ENCODE measurements around the gene ZDHHC19. TPM values are rescaled to one million over a fixed set of nuclear protein-coding genes. Genes with fewer than 3 reads are reported as not detected.
A peak's percentile ranks its signal among the peaks of the same experiment; 100 is the strongest.

ZDHHC19 gene
- total and polyA plus RNA-seq, 2 experiments from 2014 or later, result 0.77 TPM; not detected in 1

DNA sequence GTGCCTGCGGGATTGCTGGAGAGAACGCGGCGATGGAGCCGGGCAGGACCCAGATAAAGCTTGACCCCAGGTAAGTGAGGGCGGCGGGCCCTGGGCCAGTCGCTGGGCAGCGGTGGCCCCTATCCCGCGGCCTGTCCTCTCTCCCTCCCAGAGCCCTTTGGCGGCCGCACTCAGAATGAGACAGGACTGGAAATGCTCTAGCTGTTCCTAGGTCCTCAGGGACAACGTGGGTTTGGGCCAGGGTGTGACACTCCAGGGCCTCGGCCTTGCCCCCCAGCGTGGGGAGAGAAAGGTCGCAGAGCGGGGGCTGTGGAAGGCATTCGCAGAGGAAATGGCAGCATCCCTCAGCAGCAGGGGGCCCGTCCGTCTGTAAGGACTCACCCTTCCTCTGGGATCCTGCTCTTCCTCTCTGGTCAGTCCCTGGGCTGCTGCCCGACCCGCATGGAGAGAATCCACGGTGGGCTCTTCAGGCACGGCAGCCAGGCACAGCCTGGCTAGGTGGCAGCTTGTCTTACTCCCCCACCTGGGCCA lies 5.5 kb upstream of the ZDHHC19 start:
- Histone ChIP-seq H3K9me2 (replicated peaks; ENCODE audit: insufficient read depth) (no peaks in the 10 kb centered on the region), H3K4me1 (ENCODE audit: insufficient read depth) (peaks cover 28% of the 10 kb centered on the region), H3K4me2 (peak overlapping the region; percentile 56), H2AFZ (no peak overlapping the region), H4K20me1 (ENCODE audit: insufficient read depth, poor library complexity, severe bottlenecking) (no peaks in the 10 kb centered on the region), H3K27ac (no peak overlapping the region), H3K9me3 (ENCODE audit: low read depth) (no peaks in the 10 kb centered on the region), H3K36me3 (replicated peaks; ENCODE audit: insufficient read depth, low read depth) (no peaks in the 10 kb centered on the region), H3K27me3 (no peaks in the 10 kb centered on the region), H3K4me3 (no peak overlapping the region), H3K79me2 (no peaks in the 10 kb centered on the region)
- 52% methylated on average over 19 of the region's 25 CpGs for WGBS (ENCODE audit: low lambda C conversion rate, missing lambda C conversion rate)
- no peak for TF ChIP-seq EZH2 (IDR thresholded peaks at IDR 0.05; ENCODE audit: borderline replicate concordance)
- TF ChIP-seq EZH2phosphoT487 (IDR thresholded peaks at IDR 0.05; ENCODE audit: low read depth, severe bottlenecking, unreplicated experiment), result no peak
- TF ChIP-seq, protein P1, sequence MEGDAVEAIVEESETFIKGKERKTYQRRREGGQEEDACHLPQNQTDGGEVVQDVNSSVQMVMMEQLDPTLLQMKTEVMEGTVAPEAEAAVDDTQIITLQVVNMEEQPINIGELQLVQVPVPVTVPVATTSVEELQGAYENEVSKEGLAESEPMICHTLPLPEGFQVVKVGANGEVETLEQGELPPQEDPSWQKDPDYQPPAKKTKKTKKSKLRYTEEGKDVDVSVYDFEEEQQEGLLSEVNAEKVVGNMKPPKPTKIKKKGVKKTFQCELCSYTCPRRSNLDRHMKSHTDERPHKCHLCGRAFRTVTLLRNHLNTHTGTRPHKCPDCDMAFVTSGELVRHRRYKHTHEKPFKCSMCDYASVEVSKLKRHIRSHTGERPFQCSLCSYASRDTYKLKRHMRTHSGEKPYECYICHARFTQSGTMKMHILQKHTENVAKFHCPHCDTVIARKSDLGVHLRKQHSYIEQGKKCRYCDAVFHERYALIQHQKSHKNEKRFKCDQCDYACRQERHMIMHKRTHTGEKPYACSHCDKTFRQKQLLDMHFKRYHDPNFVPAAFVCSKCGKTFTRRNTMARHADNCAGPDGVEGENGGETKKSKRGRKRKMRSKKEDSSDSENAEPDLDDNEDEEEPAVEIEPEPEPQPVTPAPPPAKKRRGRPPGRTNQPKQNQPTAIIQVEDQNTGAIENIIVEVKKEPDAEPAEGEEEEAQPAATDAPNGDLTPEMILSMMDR (IDR thresholded peaks at IDR 0.05; ENCODE audit: poor library complexity), result no peak
- DNase-seq (ENCODE audit: low spot score), result no peak

DNA sequence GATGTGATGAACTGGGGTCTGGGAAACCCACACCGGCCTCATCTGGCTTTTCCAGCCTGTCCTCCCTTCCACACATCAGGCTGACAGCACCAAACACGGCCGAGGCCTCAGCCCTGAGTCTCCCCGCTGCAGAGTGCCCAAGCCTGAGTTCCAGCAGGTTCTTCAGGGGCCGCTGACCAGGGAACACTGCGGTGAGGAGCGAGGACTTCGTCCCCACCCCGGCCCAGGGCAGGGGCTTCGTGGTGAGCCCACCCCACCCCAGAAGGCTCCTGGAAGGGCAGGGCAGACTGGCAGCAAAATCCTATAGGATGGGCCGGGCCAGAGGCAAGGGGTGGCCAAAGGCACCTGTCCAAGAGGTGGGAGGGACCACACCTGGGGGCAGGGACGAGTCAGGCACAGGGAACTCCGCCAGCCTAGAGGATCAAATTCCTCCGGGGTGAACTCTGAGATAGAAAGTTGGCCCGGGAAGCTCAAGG lies 4.9 kb upstream of the ZDHHC19 start, which contains the start of gene SLC51A:
Gene SLC51A, plus strand, starts transcription at position 446 of the 476 bp plus-strand sequence. CDS start 179 bp downstream, outside the sequence.
- H2AFZ ChIP-seq, result no peak within 1 kb of the TSS
- H3K4me1 ChIP-seq (ENCODE audit: insufficient read depth), result peaks cover 28% of the 10 kb centered on the region
- H3K27me3 ChIP-seq, result no peaks in the 10 kb centered on the region
- no peaks in the 10 kb centered on the region for H3K79me2 ChIP-seq
- no peak for DNase-seq (ENCODE audit: low spot score)
- H3K4me2 ChIP-seq, result peak within 1 kb of the TSS; percentile 56
- H3K36me3 ChIP-seq (replicated peaks; ENCODE audit: insufficient read depth, low read depth), result no peaks in the 10 kb centered on the region
- no peaks in the 10 kb centered on the region for H3K9me2 ChIP-seq (replicated peaks; ENCODE audit: insufficient read depth)
- H4K20me1 ChIP-seq (ENCODE audit: insufficient read depth, poor library complexity, severe bottlenecking), result no peaks in the 10 kb centered on the region
- H3K27ac ChIP-seq, result peak within 1 kb of the TSS; percentile 85
- H3K4me3 ChIP-seq, result no peak within 1 kb of the TSS
- WGBS (ENCODE audit: low lambda C conversion rate, missing lambda C conversion rate), result 48% methylated on average over 15 of the region's 15 CpGs
- no peaks in the 10 kb centered on the region for H3K9me3 ChIP-seq (ENCODE audit: low read depth)
- no peak for TF ChIP-seq EZH2 (IDR thresholded peaks at IDR 0.05; ENCODE audit: borderline replicate concordance)
- TF ChIP-seq, protein P1 (IDR thresholded peaks at IDR 0.05; ENCODE audit: poor library complexity), result no peak
- no peak for TF ChIP-seq EZH2phosphoT487 (IDR thresholded peaks at IDR 0.05; ENCODE audit: low read depth, severe bottlenecking, unreplicated experiment)

DNA sequence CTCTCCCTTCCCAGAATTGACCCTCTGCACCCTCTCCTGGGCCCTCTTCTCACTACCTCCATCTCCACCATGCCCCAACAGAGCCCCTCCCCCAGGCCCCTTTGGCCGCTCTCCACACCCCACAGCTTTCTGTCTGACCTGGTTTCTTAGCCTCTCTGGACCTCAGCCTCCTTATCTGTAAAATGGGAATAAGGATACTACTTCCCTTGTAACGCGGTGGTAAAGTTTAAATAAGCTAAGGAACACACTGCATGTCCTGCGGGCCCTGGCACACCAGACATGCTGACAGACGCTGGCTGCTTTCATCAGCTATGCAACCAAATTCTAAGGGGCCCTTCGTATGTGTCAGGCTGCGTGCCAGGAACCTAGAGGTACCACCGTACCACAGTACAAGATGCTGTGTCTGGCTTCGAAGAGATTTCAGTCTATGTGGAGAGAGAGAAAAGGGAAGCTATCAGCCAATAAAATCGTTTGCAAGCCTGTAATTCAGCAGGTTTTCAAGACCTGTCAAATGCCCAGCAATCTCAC lies 4.4 kb upstream of the ZDHHC19 start:
- DNase-seq (ENCODE audit: low spot score), result no peak
- Histone ChIP-seq H3K27me3 (no peaks in the 10 kb centered on the region), H3K9me2 (replicated peaks; ENCODE audit: insufficient read depth) (no peaks in the 10 kb centered on the region), H2AFZ (no peak overlapping the region), H3K4me1 (ENCODE audit: insufficient read depth) (peaks cover 28% of the 10 kb centered on the region), H3K4me2 (no peak overlapping the region), H4K20me1 (ENCODE audit: insufficient read depth, poor library complexity, severe bottlenecking) (no peaks in the 10 kb centered on the region), H3K36me3 (replicated peaks; ENCODE audit: insufficient read depth, low read depth) (no peaks in the 10 kb centered on the region), H3K4me3 (no peak overlapping the region), H3K79me2 (no peaks in the 10 kb centered on the region), H3K9me3 (ENCODE audit: low read depth) (no peaks in the 10 kb centered on the region), H3K27ac (peak overlapping the region; percentile 85)
- TF ChIP-seq, protein P1 (IDR thresholded peaks at IDR 0.05; ENCODE audit: poor library complexity), result no peak
- TF ChIP-seq EZH2 (IDR thresholded peaks at IDR 0.05; ENCODE audit: borderline replicate concordance) (no peak), EZH2phosphoT487 (IDR thresholded peaks at IDR 0.05; ENCODE audit: low read depth, severe bottlenecking, unreplicated experiment) (no peak)
- WGBS (ENCODE audit: low lambda C conversion rate, missing lambda C conversion rate), result 69% methylated on average over 10 of the region's 10 CpGs
